Dendritic cell treated with granulocyte-macrophage colony-stimulating factor and Interleukin-4, amounts not matched to agents 40 ng/mL and 50 ng/mL, for 4 days (primary cell): ENCODE data around the gene DOCK3.

ENCODE experiments used
- H3K27ac Mint-ChIP-seq: one replicate; pipeline ENCODE4 v1.8.0; 2022; ENCODE audit warnings: mild to moderate bottlenecking, mixed read lengths
- H3K27me3 Mint-ChIP-seq: one replicate; pipeline ENCODE4 v1.8.0; 2022; ENCODE audit warnings: mild to moderate bottlenecking, mixed read lengths
- H3K36me3 Mint-ChIP-seq: one replicate; pipeline ENCODE4 v1.8.0; 2022; ENCODE audit warnings: low read depth, mixed read lengths
- H3K4me1 Mint-ChIP-seq: one replicate; pipeline ENCODE4 v1.8.0; 2022; ENCODE audit warnings: low read depth, mixed read lengths
- H3K4me3 Mint-ChIP-seq: one replicate; pipeline ENCODE4 v1.8.0; 2022; ENCODE audit warnings: mild to moderate bottlenecking, moderate library complexity, mixed read lengths
- H3K9me3 Mint-ChIP-seq: one replicate; pipeline ENCODE4 v1.8.0; 2022; ENCODE audit warnings: mixed read lengths
- intact Hi-C: fragments of 100-400 bp; cut with micrococcal nuclease; formaldehyde crosslinking; loops from one replicate; pipeline ENCODE4 v1.15.0; 2022

DOCK3 gene

DNA sequence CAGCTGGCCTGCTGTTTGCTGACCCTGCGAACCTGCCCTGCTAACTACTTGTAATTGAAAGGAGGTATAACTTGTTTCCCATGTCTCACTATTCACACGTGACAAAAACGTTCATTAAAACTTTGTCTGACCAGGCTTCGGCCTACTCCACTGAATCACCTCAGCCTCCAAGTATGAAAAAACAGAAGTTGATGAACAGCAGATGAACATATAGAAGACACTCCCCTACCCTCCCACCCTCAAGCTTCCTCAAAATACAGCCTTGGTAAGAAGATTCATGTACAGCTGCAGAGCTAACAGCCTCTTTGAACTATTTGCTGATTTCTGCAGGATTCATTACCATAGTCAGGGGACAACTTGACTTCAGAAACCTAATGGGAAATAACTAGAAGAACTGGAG, 727.0 kb downstream of the DOCK3 start:
- peak overlapping the region; percentile 30 for H3K4me3 Mint-ChIP-seq
- no peaks in the 10 kb centered on the region for H3K9me3 Mint-ChIP-seq
- H3K27ac Mint-ChIP-seq: peak overlapping the region; percentile 76
- peaks cover 61% of the 10 kb centered on the region for H3K4me1 Mint-ChIP-seq
- intact Hi-C loops: loop anchor here (1.0 kb wide), 1 partner anchor 10 kb away; the partner anchor contains the start of gene RBM15B
- H3K27me3 Mint-ChIP-seq: no peaks in the 10 kb centered on the region
- peaks cover 49% of the 10 kb centered on the region for H3K36me3 Mint-ChIP-seq

DNA sequence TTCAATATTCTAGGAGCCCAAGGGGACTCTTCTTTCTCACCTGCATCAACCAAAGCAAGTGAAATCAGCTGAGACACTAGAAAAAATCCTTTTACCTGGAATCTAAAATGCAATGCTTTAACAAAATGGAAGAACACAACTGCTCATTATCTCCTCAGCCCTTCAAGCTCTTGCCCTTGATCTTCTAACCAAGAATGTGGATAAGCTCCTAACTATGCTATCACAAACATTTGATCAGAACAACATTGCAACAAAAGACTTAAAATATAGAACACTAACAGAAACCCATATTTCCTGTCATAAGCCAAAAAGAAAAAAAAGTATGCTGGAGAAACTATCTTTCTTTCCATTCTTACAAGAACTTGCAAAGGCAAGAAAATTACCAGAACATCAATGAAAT, 728.9 kb downstream of the DOCK3 start:
- H3K27me3 Mint-ChIP-seq: no peaks in the 10 kb centered on the region
- peaks cover 52% of the 10 kb centered on the region for H3K4me1 Mint-ChIP-seq
- no peaks in the 10 kb centered on the region for H3K9me3 Mint-ChIP-seq
- no peak overlapping the region for H3K4me3 Mint-ChIP-seq
- peak overlapping the region; percentile 76 for H3K27ac Mint-ChIP-seq
- peaks cover 45% of the 10 kb centered on the region for H3K36me3 Mint-ChIP-seq
- intact Hi-C loops: no loop called here

DNA sequence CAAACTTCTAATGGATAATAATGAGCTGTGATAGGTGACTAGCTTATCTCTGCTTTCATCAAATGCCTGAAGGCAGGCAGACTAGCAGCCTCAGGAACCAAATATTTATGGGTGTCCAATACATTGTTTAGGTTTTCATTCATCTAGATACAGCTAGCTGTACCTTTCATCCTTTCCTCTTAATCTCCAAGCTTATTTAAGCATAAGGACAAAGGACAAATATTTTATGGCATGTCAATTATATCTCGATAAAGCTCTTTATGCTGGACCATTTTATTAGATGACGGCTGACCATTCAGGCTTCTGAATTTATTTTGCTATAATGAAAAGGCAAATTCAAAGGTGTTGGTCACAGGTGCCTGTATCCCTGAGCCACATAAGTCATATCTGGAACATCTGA, 733.3 kb downstream of the DOCK3 start:
- peaks cover 77% of the 10 kb centered on the region for H3K36me3 Mint-ChIP-seq
- H3K4me3 Mint-ChIP-seq: no peak overlapping the region
- intact Hi-C loops: no loop called here
- peaks cover 9% of the 10 kb centered on the region for H3K4me1 Mint-ChIP-seq
- no peaks in the 10 kb centered on the region for H3K9me3 Mint-ChIP-seq
- no peaks in the 10 kb centered on the region for H3K27me3 Mint-ChIP-seq
- no peak overlapping the region for H3K27ac Mint-ChIP-seq

DNA sequence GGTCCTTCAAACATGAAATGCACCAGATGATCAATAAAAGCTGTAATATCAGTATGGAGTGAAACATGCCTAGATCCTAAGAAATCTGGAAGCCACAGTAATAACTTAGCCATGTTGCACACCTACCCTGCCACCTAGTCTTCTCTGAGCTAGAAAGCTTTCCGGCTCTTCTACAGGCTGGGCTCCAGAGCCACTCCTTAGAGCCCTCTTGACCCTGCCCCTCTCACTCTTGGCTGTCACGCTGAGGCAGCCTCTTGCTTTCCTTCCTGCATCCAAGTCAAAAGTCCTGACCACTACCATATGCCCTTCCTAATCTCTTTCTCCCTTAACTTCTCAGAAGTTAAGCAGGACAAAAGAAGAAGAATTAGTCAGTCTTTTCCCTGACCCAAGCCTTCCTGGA, 734.1 kb downstream of the DOCK3 start:
- H3K36me3 Mint-ChIP-seq: peaks cover 80% of the 10 kb centered on the region
- no peaks in the 10 kb centered on the region for H3K9me3 Mint-ChIP-seq
- no peak overlapping the region for H3K4me3 Mint-ChIP-seq
- H3K27me3 Mint-ChIP-seq: no peaks in the 10 kb centered on the region
- peak overlapping the region; percentile 17 for H3K27ac Mint-ChIP-seq
- intact Hi-C loops: no loop called here
- peaks cover 1% of the 10 kb centered on the region for H3K4me1 Mint-ChIP-seq

DNA sequence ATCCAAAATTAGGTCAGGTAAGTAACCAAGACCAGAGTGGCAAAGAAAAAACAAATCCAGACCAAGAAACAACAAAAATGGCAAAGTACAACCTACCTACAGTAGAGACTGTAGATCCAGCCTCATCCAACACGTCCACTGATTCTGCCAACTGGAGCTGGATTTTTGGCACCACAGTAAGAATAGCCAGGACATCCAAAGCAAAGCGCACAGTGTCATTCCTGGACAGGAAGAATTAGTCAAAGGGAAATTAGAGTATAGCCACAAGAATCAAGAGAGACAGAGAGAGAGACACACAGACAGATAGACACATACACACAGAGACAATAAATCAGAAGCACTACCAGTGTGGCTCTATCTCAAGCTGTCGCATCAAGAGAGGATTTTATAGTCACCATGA, 747.5 kb downstream of the DOCK3 start:
- Mint-ChIP-seq H3K4me1 (no peaks in the 10 kb centered on the region), H3K4me3 (no peak overlapping the region), H3K27me3 (no peaks in the 10 kb centered on the region), H3K36me3 (peaks cover 93% of the 10 kb centered on the region), H3K9me3 (no peaks in the 10 kb centered on the region), H3K27ac (no peak overlapping the region)
- intact Hi-C loops: no loop called here

DNA sequence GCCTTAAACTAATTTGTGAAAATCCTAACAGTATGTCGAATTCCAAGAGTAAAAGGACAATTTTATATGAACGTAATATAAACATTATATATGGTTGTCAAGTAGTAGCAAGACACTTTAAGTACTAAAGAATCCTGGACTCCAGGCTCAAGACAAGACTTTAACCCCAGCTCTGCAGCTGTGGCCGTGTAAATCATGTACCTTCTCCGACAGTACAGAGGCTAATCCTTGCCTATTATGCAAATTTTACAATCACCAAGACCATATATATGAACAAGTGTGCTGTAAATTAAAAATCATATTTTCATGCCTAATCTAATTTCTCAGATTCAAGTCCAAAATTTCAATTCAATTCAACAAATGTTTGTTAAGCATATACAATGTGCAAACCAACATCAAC, 752.2 kb downstream of the DOCK3 start:
- intact Hi-C loops: no loop called here
- no peak overlapping the region for H3K4me3 Mint-ChIP-seq
- H3K4me1 Mint-ChIP-seq: no peaks in the 10 kb centered on the region
- peaks cover 91% of the 10 kb centered on the region for H3K36me3 Mint-ChIP-seq
- no peaks in the 10 kb centered on the region for H3K9me3 Mint-ChIP-seq
- no peaks in the 10 kb centered on the region for H3K27me3 Mint-ChIP-seq
- no peak overlapping the region for H3K27ac Mint-ChIP-seq

DNA sequence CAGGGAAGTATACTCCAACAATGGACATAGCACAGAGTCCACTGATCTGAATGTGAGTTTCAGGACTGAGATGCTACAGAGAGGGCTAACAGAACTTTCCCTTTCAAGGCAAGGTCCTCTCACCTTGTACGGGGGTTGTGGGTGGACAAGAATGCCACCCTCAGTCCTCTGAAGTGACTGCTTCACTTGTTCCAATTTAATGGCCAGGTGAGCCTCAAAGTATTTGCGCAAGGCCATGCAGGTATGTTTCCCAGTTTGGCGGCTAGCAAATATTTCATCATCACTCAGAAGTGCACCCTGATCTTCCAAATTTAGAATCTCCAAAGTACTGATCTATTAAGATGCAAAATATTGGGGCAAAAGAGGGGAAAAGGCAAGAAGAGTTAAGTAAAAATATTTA, 754.4 kb downstream of the DOCK3 start:
- no peaks in the 10 kb centered on the region for H3K9me3 Mint-ChIP-seq
- H3K27me3 Mint-ChIP-seq: no peaks in the 10 kb centered on the region

More for the DNA sequence above, 754.4 kb downstream of the DOCK3 start:
- intact Hi-C loops: no loop called here
- no peaks in the 10 kb centered on the region for H3K4me1 Mint-ChIP-seq
- H3K4me3 Mint-ChIP-seq: no peak overlapping the region
- H3K27ac Mint-ChIP-seq: peak overlapping the region; percentile 46
- H3K36me3 Mint-ChIP-seq: peaks cover 88% of the 10 kb centered on the region
